WTC11 (cell line): Measurements from ENCODE around the gene ALG11.

Source experiments
- ESRRA ChIP-seq: sonication (generic); formaldehyde crosslinking; IDR thresholded peaks from 2 replicates; pipeline ENCODE4 v1.8.1; 2022; ENCODE audit warnings: mild to moderate bottlenecking, missing genetic modification reagents, borderline replicate concordance
- ETV6 ChIP-seq: sonication (generic); formaldehyde crosslinking; IDR thresholded peaks from 2 replicates; pipeline ENCODE4 v1.8.1; 2022; ENCODE audit warnings: mild to moderate bottlenecking, missing genetic modification reagents
- FOXP1 ChIP-seq: sonication (generic); formaldehyde crosslinking; IDR thresholded peaks from 2 replicates; pipeline ENCODE4 v1.8.0; 2022; ENCODE audit warnings: missing genetic modification reagents, mild to moderate bottlenecking, moderate library complexity, borderline replicate concordance
- JUN ChIP-seq: sonication (generic); formaldehyde crosslinking; IDR thresholded peaks from 2 replicates; pipeline ENCODE4 v1.8.0; 2023; ENCODE audit warnings: mild to moderate bottlenecking, missing genetic modification reagents
- NFYB ChIP-seq: sonication (generic); formaldehyde crosslinking; conservative IDR thresholded peaks from 2 replicates; pipeline ENCODE4 v1.8.0; 2022; ENCODE audit warnings: low read depth, missing genetic modification reagents
- NR2C2 ChIP-seq: sonication (generic); formaldehyde crosslinking; IDR thresholded peaks from 2 replicates; pipeline ENCODE4 v1.8.0; 2022; ENCODE audit warnings: mild to moderate bottlenecking, missing genetic modification reagents
- TCF7 ChIP-seq: sonication (generic); formaldehyde crosslinking; IDR thresholded peaks from 2 replicates; pipeline ENCODE4 v1.8.0; 2022; ENCODE audit warnings: mild to moderate bottlenecking, low read depth, missing genetic modification reagents, moderate library complexity
- TEAD4 ChIP-seq: sonication (generic); formaldehyde crosslinking; IDR thresholded peaks from 2 replicates; pipeline ENCODE4 v1.8.0; 2022; ENCODE audit warnings: mild to moderate bottlenecking, missing genetic modification reagents
- TF ChIP-seq, protein P1 (sequence below): fragments of 200-600 bp; IDR thresholded peaks from 2 replicates; pipeline ENCODE4 v1.8.0; 2022; ENCODE audit warnings: antibody characterized with exemption
- TF ChIP-seq, protein P2 (sequence below): sonication (generic); formaldehyde crosslinking; IDR thresholded peaks from 2 replicates; pipeline ENCODE4 v1.8.1; 2023; ENCODE audit warnings: mild to moderate bottlenecking, missing genetic modification reagents, moderate library complexity
- TF ChIP-seq, protein P3 (sequence below): sonication (generic); formaldehyde crosslinking; IDR thresholded peaks from 2 replicates; pipeline ENCODE4 v1.8.1; 2023; ENCODE audit warnings: mild to moderate bottlenecking, missing genetic modification reagents, borderline replicate concordance
- TF ChIP-seq, protein P4 (sequence below): sonication (generic); formaldehyde crosslinking; IDR thresholded peaks from 2 replicates; pipeline ENCODE4 v1.8.1; 2022; ENCODE audit warnings: missing genetic modification reagents, borderline replicate concordance
- TF ChIP-seq, protein P5 (sequence below): sonication (generic); formaldehyde crosslinking; IDR thresholded peaks from 2 replicates; pipeline ENCODE4 v1.8.1; 2022; ENCODE audit warnings: low read depth, mild to moderate bottlenecking, moderate library complexity, missing genetic modification reagents, borderline replicate concordance

DNA sequence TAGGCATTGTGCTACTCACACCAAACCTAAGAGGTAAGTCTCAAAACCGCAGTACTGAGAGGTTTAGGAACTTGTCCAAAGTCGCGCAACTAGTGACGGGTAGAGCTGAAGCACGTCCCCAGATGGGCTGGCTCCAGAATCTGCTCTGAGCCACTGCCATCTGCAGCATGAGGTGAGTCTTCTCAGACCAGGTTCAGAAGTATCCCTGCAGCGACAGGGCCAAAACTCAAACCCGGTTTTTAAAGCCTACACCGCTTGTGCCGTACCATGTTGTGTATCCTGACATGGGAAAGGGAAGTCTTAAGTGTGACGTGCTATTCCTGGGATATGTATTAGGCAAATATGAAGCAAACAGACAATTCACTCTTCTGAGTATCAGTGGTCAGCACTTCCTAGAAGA lies 46.0 kb upstream of the ALG11 start:
- TF ChIP-seq JUN (CRISPR knock-in tag) (no peak), ESRRA (CRISPR knock-in tag) (no peak), TEAD4 (CRISPR knock-in tag) (no peak), ETV6 (CRISPR knock-in tag) (no peak), FOXP1 (CRISPR knock-in tag) (no peak), TCF7 (CRISPR knock-in tag) (no peak), NFYB (no peak), NR2C2 (CRISPR knock-in tag) (no peak)
- TF ChIP-seq, protein P1, sequence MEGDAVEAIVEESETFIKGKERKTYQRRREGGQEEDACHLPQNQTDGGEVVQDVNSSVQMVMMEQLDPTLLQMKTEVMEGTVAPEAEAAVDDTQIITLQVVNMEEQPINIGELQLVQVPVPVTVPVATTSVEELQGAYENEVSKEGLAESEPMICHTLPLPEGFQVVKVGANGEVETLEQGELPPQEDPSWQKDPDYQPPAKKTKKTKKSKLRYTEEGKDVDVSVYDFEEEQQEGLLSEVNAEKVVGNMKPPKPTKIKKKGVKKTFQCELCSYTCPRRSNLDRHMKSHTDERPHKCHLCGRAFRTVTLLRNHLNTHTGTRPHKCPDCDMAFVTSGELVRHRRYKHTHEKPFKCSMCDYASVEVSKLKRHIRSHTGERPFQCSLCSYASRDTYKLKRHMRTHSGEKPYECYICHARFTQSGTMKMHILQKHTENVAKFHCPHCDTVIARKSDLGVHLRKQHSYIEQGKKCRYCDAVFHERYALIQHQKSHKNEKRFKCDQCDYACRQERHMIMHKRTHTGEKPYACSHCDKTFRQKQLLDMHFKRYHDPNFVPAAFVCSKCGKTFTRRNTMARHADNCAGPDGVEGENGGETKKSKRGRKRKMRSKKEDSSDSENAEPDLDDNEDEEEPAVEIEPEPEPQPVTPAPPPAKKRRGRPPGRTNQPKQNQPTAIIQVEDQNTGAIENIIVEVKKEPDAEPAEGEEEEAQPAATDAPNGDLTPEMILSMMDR, result no peak
- TF ChIP-seq, protein P2, sequence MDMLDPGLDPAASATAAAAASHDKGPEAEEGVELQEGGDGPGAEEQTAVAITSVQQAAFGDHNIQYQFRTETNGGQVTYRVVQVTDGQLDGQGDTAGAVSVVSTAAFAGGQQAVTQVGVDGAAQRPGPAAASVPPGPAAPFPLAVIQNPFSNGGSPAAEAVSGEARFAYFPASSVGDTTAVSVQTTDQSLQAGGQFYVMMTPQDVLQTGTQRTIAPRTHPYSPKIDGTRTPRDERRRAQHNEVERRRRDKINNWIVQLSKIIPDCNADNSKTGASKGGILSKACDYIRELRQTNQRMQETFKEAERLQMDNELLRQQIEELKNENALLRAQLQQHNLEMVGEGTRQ (CRISPR knock-in tag), result no peak
- TF ChIP-seq, protein P3, sequence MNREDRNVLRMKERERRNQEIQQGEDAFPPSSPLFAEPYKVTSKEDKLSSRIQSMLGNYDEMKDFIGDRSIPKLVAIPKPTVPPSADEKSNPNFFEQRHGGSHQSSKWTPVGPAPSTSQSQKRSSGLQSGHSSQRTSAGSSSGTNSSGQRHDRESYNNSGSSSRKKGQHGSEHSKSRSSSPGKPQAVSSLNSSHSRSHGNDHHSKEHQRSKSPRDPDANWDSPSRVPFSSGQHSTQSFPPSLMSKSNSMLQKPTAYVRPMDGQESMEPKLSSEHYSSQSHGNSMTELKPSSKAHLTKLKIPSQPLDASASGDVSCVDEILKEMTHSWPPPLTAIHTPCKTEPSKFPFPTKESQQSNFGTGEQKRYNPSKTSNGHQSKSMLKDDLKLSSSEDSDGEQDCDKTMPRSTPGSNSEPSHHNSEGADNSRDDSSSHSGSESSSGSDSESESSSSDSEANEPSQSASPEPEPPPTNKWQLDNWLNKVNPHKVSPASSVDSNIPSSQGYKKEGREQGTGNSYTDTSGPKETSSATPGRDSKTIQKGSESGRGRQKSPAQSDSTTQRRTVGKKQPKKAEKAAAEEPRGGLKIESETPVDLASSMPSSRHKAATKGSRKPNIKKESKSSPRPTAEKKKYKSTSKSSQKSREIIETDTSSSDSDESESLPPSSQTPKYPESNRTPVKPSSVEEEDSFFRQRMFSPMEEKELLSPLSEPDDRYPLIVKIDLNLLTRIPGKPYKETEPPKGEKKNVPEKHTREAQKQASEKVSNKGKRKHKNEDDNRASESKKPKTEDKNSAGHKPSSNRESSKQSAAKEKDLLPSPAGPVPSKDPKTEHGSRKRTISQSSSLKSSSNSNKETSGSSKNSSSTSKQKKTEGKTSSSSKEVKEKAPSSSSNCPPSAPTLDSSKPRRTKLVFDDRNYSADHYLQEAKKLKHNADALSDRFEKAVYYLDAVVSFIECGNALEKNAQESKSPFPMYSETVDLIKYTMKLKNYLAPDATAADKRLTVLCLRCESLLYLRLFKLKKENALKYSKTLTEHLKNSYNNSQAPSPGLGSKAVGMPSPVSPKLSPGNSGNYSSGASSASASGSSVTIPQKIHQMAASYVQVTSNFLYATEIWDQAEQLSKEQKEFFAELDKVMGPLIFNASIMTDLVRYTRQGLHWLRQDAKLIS (CRISPR knock-in tag), result no peak
- TF ChIP-seq, protein P4, sequence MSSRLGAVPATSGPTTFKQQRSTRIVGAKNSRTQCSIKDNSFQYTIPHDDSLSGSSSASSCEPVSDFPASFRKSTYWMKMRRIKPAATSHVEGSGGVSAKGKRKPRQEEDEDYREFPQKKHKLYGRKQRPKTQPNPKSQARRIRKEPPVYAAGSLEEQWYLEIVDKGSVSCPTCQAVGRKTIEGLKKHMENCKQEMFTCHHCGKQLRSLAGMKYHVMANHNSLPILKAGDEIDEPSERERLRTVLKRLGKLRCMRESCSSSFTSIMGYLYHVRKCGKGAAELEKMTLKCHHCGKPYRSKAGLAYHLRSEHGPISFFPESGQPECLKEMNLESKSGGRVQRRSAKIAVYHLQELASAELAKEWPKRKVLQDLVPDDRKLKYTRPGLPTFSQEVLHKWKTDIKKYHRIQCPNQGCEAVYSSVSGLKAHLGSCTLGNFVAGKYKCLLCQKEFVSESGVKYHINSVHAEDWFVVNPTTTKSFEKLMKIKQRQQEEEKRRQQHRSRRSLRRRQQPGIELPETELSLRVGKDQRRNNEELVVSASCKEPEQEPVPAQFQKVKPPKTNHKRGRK (CRISPR knock-in tag), result no peak
- TF ChIP-seq, protein P5, sequence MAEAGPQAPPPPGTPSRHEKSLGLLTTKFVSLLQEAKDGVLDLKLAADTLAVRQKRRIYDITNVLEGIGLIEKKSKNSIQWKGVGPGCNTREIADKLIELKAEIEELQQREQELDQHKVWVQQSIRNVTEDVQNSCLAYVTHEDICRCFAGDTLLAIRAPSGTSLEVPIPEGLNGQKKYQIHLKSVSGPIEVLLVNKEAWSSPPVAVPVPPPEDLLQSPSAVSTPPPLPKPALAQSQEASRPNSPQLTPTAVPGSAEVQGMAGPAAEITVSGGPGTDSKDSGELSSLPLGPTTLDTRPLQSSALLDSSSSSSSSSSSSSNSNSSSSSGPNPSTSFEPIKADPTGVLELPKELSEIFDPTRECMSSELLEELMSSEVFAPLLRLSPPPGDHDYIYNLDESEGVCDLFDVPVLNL (CRISPR knock-in tag), result no peak
